ENCODE measurements around the gene SPRYD7. TPM values are rescaled to one million over a fixed set of nuclear protein-coding genes. Genes with fewer than 3 reads are reported as not detected.

Gene SPRYD7
- total and polyA plus RNA-seq, 2 of the 8 experiments (the other 6 are each of a cell fraction or from before 2014, with no cell fraction given) = 1.1 to 3.1 TPM

DNA sequence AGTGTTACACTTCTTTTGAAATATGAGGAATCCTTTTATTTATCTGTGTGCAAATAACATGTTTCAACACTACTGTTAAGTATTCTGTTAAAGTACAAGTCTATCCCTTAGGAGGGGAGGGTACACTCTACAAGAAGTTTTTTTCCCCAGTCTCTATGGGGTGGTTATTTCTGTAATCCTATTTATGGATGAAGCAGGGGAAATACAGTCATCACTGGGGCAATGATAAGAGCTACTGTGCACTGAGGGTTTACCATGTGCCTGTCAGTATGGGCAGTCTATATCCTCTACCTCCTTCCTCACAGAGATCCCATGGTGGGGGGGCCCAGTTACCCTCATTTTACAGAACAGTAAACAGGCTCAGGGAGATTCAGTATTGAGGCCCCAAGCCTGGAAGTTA is 44.1 kb upstream of the SPRYD7 start:
- Histone ChIP-seq H2BK15ac (ENCODE audit: low read length) (no peak overlapping the region), H3K4ac (replicated peaks; ENCODE audit: insufficient read length, low read depth, low read length) (no peak overlapping the region), H4K8ac (ENCODE audit: extremely low read depth, insufficient read depth, low read length) (no peak overlapping the region), H3K9me3 (ENCODE audit: insufficient read depth in 2 of 2, low read depth in 1 of 2, low read length in 1 of 2) (no peaks in the 10 kb centered on the region), H3K4me1 (replicated peaks in 1 of 4; ENCODE audit: control insufficient read depth in 3 of 4, insufficient read depth in 4 of 4, low read length in 3 of 4) (no peaks in the 10 kb centered on the region), H3K79me2 (ENCODE audit: control insufficient read depth in 1 of 2, insufficient read depth in 2 of 2, low read length in 2 of 2) (no peaks in the 10 kb centered on the region), H2BK5ac (ENCODE audit: low read depth, low read length) (no peak overlapping the region), H3K79me1 (ENCODE audit: low read depth, low read length) (no peaks in the 10 kb centered on the region), H3K4me2 (ENCODE audit: insufficient read depth in 1 of 2, low read depth in 2 of 2, low read length in 2 of 2) (no peak overlapping the region), H3K36me3 (ENCODE audit: control insufficient read depth in 2 of 4, insufficient read depth in 4 of 4, low read length in 3 of 4) (no peaks in the 10 kb centered on the region), H3K27me3 (replicated peaks in 1 of 4; ENCODE audit: control insufficient read depth in 3 of 4, extremely low read depth in 1 of 4, insufficient read depth in 3 of 4, low read length in 3 of 4) (no peaks in the 10 kb centered on the region), H3K9ac (replicated peaks in 1 of 4; ENCODE audit: extremely low read depth in 1 of 4, low read depth in 3 of 4, low read length in 3 of 4) (no peak overlapping the region), H4K20me1 (replicated peaks in 1 of 2; ENCODE audit: control insufficient read depth in 1 of 2, insufficient read depth in 2 of 2, low read length in 2 of 2) (no peaks in the 10 kb centered on the region), H3K23ac (ENCODE audit: insufficient read length) (no peak overlapping the region), H2AFZ (ENCODE audit: low read length) (no peak overlapping the region), H3K14ac (ENCODE audit: insufficient read length) (no peak overlapping the region), H3K4me3 (ENCODE audit: extremely low read depth in 1 of 4, insufficient read depth in 2 of 4, low read depth in 3 of 4, low read length in 4 of 4) (no peak overlapping the region), H2BK20ac (ENCODE audit: low read length) (no peak overlapping the region), H2BK120ac (replicated peaks; ENCODE audit: low read depth, low read length) (no peak overlapping the region), H2AK5ac (ENCODE audit: low read depth, low read length) (no peak overlapping the region), H4K91ac (replicated peaks; ENCODE audit: insufficient read length, low read length) (no peak overlapping the region), H2BK12ac (ENCODE audit: low read depth, low read length) (no peak overlapping the region), H3K23me2 (ENCODE audit: low read depth, low read length) (no peaks in the 10 kb centered on the region), H3K56ac (replicated peaks; ENCODE audit: insufficient read length, low read depth, low read length) (no peak overlapping the region), H4K5ac (ENCODE audit: insufficient read length, low read depth, low read length) (no peak overlapping the region), H3K27ac (ENCODE audit: low read depth, low read length) (no peak overlapping the region), H3K18ac (ENCODE audit: extremely low read depth, low read length) (no peak overlapping the region)
- DNase-seq (ENCODE audit: low read depth in 1 of 2, low spot score in 2 of 2) = no peak
- no peak for FAIRE-seq
- ChIA-PET POLR2A (ENCODE audit: partially characterized antibody) (interaction anchor here (0.6 kb wide), 1 partner anchor 1101 kb away, joined by 3 read pairs; no protein-coding TSS in a partner anchor), CTCF (ENCODE audit: partially characterized antibody) (interaction anchor here (0.7 to 2.7 kb wide), 4 partner anchors 9 to 1305 kb away, joined by 3 to 10 read pairs (median 4); no protein-coding TSS in a partner anchor)
- no peak for TF ChIP-seq SAP30 (IDR thresholded peaks at IDR 0.05; ENCODE audit: insufficient read depth, insufficient replicate concordance, low read length)
- TF ChIP-seq TBP (IDR thresholded peaks at IDR 0.05; ENCODE audit: low read depth, low read length) = no peak
- TF ChIP-seq FOSL1 (IDR thresholded peaks at IDR 0.05; ENCODE audit: insufficient read depth, low read depth, low read length) = no peak
- no peak for TF ChIP-seq ZNF274 (IDR thresholded peaks at IDR 0.05; ENCODE audit: borderline replicate concordance, extremely low read depth, low read length)
- TF ChIP-seq, protein P1, sequence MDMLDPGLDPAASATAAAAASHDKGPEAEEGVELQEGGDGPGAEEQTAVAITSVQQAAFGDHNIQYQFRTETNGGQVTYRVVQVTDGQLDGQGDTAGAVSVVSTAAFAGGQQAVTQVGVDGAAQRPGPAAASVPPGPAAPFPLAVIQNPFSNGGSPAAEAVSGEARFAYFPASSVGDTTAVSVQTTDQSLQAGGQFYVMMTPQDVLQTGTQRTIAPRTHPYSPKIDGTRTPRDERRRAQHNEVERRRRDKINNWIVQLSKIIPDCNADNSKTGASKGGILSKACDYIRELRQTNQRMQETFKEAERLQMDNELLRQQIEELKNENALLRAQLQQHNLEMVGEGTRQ (IDR thresholded peaks at IDR 0.05; ENCODE audit: low read length) = no peak
- no peak for TF ChIP-seq SP1 (IDR thresholded peaks at IDR 0.05; ENCODE audit: low read depth, low read length)
- no peak for TF ChIP-seq TAF1 (IDR thresholded peaks at IDR 0.05; ENCODE audit: low read depth, low read length)
- no peak for TF ChIP-seq PHF8 (conservative IDR thresholded peaks at IDR 0.05; ENCODE audit: low read depth, low read length)
- no peak for TF ChIP-seq MAFK (IDR thresholded peaks at IDR 0.05; ENCODE audit: low read depth, low read length)
- TF ChIP-seq CTBP2 (IDR thresholded peaks at IDR 0.05; ENCODE audit: borderline replicate concordance, insufficient read depth, insufficient read length, low read length) = no peak
- TF ChIP-seq RFX5 (IDR thresholded peaks at IDR 0.05; ENCODE audit: borderline replicate concordance, low read depth, low read length) = no peak
- no peak for TF ChIP-seq KDM1A (IDR thresholded peaks at IDR 0.05; ENCODE audit: borderline replicate concordance, low read length)
- no peak for TF ChIP-seq ATF3 (IDR thresholded peaks at IDR 0.05; ENCODE audit: insufficient read depth, low read depth, low read length)
- no peak for TF ChIP-seq RXRA (IDR thresholded peaks at IDR 0.05; ENCODE audit: insufficient read depth, low read depth, low read length)

Data from H1 (cell line).